GM12873 (cell line): ENCODE measurements around the gene UBAC1.

ENCODE experiments used
- CTCF ChIP-seq: IDR thresholded peaks from 2 replicates; pipeline ENCODE4 v1.5.1; 2012; ENCODE audit warnings: low read depth, mild to moderate bottlenecking, moderate library complexity, low read length, control low read depth; ENCODE audit not compliant: insufficient read depth; ENCODE audit errors: missing control alignments

Gene UBAC1

GRCh38 chr9:135951889-135952663 is 9.1 kb downstream of the UBAC1 start:
- no peak for TF ChIP-seq CTCF

GRCh38 chr9:135950135-135950682 is 11.0 kb downstream of the UBAC1 start:
- TF ChIP-seq CTCF: no peak

- TF ChIP-seq CTCF: no peak
These were observed 11.6 kb downstream of the UBAC1 start for GRCh38 chr9:135949501-135950134.

GRCh38 chr9:135948968-135949367 is 12.2 kb downstream of the UBAC1 start:
- no peak for TF ChIP-seq CTCF

- no peak for TF ChIP-seq CTCF
These were observed 12.7 kb downstream of the UBAC1 start for GRCh38 chr9:135948446-135948845.

- TF ChIP-seq CTCF: no peak
These were observed 13.6 kb downstream of the UBAC1 start for GRCh38 chr9:135947582-135947981.

- TF ChIP-seq CTCF: no peak
These were observed 14.7 kb downstream of the UBAC1 start for GRCh38 chr9:135946392-135946994.
